SK-N-SH treated with all-trans-retinoic acid at 6 μM for 48 hours (cell line): Measurements from ENCODE around the gene DCLK1.

Source experiments
- ATAC-seq: fragments of 200-7000 bp; cut with Tn5 transposase; 3 replicates; pipeline ENCODE4 v1.9.1; 2020; ENCODE audit warnings: mild to moderate bottlenecking, moderate library complexity
- ARNTL ChIP-seq: fragments of 450-650 bp; formaldehyde crosslinking; IDR thresholded peaks from 2 replicates; pipeline ENCODE4 v1.5.0; 2020; ENCODE audit warnings: low read depth, mild to moderate bottlenecking, moderate library complexity, borderline replicate concordance
- BACH2 ChIP-seq: fragments of 250-450 bp; sonication (Bioruptor Pico); IDR thresholded peaks from 2 replicates; pipeline ENCODE4 v1.9.0; 2021; ENCODE audit warnings: mild to moderate bottlenecking, borderline replicate concordance
- CREB5 ChIP-seq: fragments of 250-450 bp; sonication (Bioruptor Pico); IDR thresholded peaks from 2 replicates; pipeline ENCODE4 v1.5.1; 2020; ENCODE audit warnings: low read depth, mild to moderate bottlenecking, moderate library complexity
- CSDC2 ChIP-seq: fragments of 250-450 bp; sonication (Bioruptor Pico); IDR thresholded peaks from 2 replicates; pipeline ENCODE4 v1.5.0; 2020; ENCODE audit warnings: mild to moderate bottlenecking, moderate library complexity
- CSRNP3 ChIP-seq: fragments of 250-450 bp; sonication (Bioruptor Pico); IDR thresholded peaks from 2 replicates; pipeline ENCODE4 v1.5.1; 2021; ENCODE audit warnings: mild to moderate bottlenecking, moderate library complexity
- ESRRG ChIP-seq: fragments of 250-450 bp; sonication (Bioruptor Pico); IDR thresholded peaks from 2 replicates; pipeline ENCODE4 v1.6.1; 2021; ENCODE audit warnings: mild to moderate bottlenecking
- GLIS3 ChIP-seq: fragments of 250-450 bp; sonication (Bioruptor Pico); IDR thresholded peaks from 2 replicates; pipeline ENCODE4 v1.5.0; 2020; ENCODE audit warnings: mild to moderate bottlenecking, moderate library complexity
- ISL1 ChIP-seq: fragments of 250-450 bp; sonication (Bioruptor Pico); IDR thresholded peaks from 2 replicates; pipeline ENCODE4 v2.1.2; 2022; ENCODE audit warnings: mild to moderate bottlenecking, moderate library complexity
- OSR1 ChIP-seq: fragments of 250-450 bp; sonication (Bioruptor Pico); IDR thresholded peaks from 2 replicates; pipeline ENCODE4 v1.8.0; 2022; ENCODE audit warnings: moderate library complexity, mild to moderate bottlenecking, inconsistent platforms
- PATZ1 ChIP-seq: fragments of 250-450 bp; sonication (Bioruptor Pico); IDR thresholded peaks from 2 replicates; pipeline ENCODE4 v1.8.0; 2020; ENCODE audit warnings: mild to moderate bottlenecking, moderate library complexity, borderline replicate concordance
- POU6F1 ChIP-seq: fragments of 250-450 bp; sonication (Bioruptor Pico); IDR thresholded peaks from 2 replicates; pipeline ENCODE4 v1.8.0; 2021; ENCODE audit warnings: low read depth, mild to moderate bottlenecking, moderate library complexity, borderline replicate concordance
- PPARA ChIP-seq: fragments of 250-450 bp; sonication (Bioruptor Pico); IDR thresholded peaks from 2 replicates; pipeline ENCODE4 v1.5.0; 2020; ENCODE audit warnings: mild to moderate bottlenecking, borderline replicate concordance
- RARB ChIP-seq: fragments of 250-450 bp; sonication (Bioruptor Pico); IDR thresholded peaks from 2 replicates; pipeline ENCODE4 v1.8.0; 2021; ENCODE audit warnings: mild to moderate bottlenecking, moderate library complexity
- SNAI2 ChIP-seq: fragments of 250-450 bp; sonication (Bioruptor Pico); IDR thresholded peaks from 2 replicates; pipeline ENCODE4 v1.5.0; 2020; ENCODE audit warnings: mild to moderate bottlenecking, moderate library complexity
- TCF4 ChIP-seq: fragments of 250-450 bp; sonication (Bioruptor Pico); IDR thresholded peaks from 2 replicates; pipeline ENCODE4 v1.8.0; 2021; ENCODE audit warnings: mild to moderate bottlenecking, moderate library complexity, borderline replicate concordance
- TOX ChIP-seq: fragments of 250-450 bp; sonication (Bioruptor Pico); IDR thresholded peaks from 2 replicates; pipeline ENCODE4 v1.8.0; 2021; ENCODE audit warnings: mild to moderate bottlenecking, moderate library complexity, borderline replicate concordance
- TSHZ2 ChIP-seq: fragments of 250-450 bp; sonication (Bioruptor Pico); IDR thresholded peaks from 2 replicates; pipeline ENCODE4 v1.5.0; 2020; ENCODE audit warnings: mild to moderate bottlenecking, moderate library complexity
- ZC3H10 ChIP-seq: fragments of 250-450 bp; sonication (Bioruptor Pico); IDR thresholded peaks from 2 replicates; pipeline ENCODE4 v1.5.1; 2021; ENCODE audit warnings: mild to moderate bottlenecking, moderate library complexity
- ZFP3 ChIP-seq: fragments of 250-450 bp; sonication (Bioruptor Pico); IDR thresholded peaks from 2 replicates; pipeline ENCODE4 v1.5.0; 2020; ENCODE audit warnings: mild to moderate bottlenecking, moderate library complexity
- ZNF565 ChIP-seq: fragments of 450-650 bp; formaldehyde crosslinking; conservative IDR thresholded peaks from 2 replicates; pipeline ENCODE4 v1.5.0; 2020; ENCODE audit warnings: low read depth, mild to moderate bottlenecking, moderate library complexity
- ZNF70 ChIP-seq: fragments of 450-650 bp; formaldehyde crosslinking; IDR thresholded peaks from 2 replicates; pipeline ENCODE4 v1.5.0; 2020; ENCODE audit warnings: mild to moderate bottlenecking, moderate library complexity
- ZNF8 ChIP-seq: fragments of 450-650 bp; formaldehyde crosslinking; IDR thresholded peaks from 2 replicates; pipeline ENCODE4 v1.5.0; 2020; ENCODE audit warnings: mild to moderate bottlenecking, moderate library complexity

DCLK1 gene

GRCh38 chr13:36057547-36057946, 73.6 kb downstream of the DCLK1 start:
- no peak for TF ChIP-seq ISL1 (CRISPR knock-in tag)
- no peak for TF ChIP-seq ZNF8 (CRISPR knock-in tag)
- no peak for TF ChIP-seq BACH2
- TF ChIP-seq ARNTL (CRISPR knock-in tag), result no peak
- no peak for TF ChIP-seq CREB5
- TF ChIP-seq ESRRG (CRISPR knock-in tag), result no peak
- TF ChIP-seq TCF4 (CRISPR knock-in tag), result no peak
- TF ChIP-seq ZNF70 (CRISPR knock-in tag), result no peak
- no peak for TF ChIP-seq POU6F1
- TF ChIP-seq, all 23 proteins: peak for 0
- ATAC-seq, result no peak

- ATAC-seq, result no peak
- TF ChIP-seq POU6F1 (no peak), ZNF8 (CRISPR knock-in tag) (no peak), PPARA (CRISPR knock-in tag) (no peak), SNAI2 (no peak), ZFP3 (CRISPR knock-in tag) (no peak), ESRRG (CRISPR knock-in tag) (no peak), ISL1 (CRISPR knock-in tag) (no peak), OSR1 (CRISPR knock-in tag) (no peak), CSDC2 (CRISPR knock-in tag) (no peak), TCF4 (CRISPR knock-in tag) (no peak), CREB5 (no peak), ZC3H10 (CRISPR knock-in tag) (no peak), TOX (CRISPR knock-in tag) (no peak), ARNTL (CRISPR knock-in tag) (no peak), BACH2 (no peak), PATZ1 (no peak), RARB (CRISPR knock-in tag) (no peak), ZNF565 (no peak), GLIS3 (no peak)
- TF ChIP-seq, all 23 proteins: peak for 0
Measured at GRCh38 chr13:36057041-36057440, 74.1 kb downstream of the DCLK1 start.

GRCh38 chr13:36055366-36055765, 75.8 kb downstream of the DCLK1 start:
- ATAC-seq, result no peak

More at GRCh38 chr13:36055366-36055765, 75.8 kb downstream of the DCLK1 start:
- TF ChIP-seq CREB5, result no peak
- TF ChIP-seq TCF4 (CRISPR knock-in tag), result no peak
- no peak for TF ChIP-seq BACH2
- no peak for TF ChIP-seq SNAI2
- no peak for TF ChIP-seq GLIS3
- no peak for TF ChIP-seq ZNF70 (CRISPR knock-in tag)
- no peak for TF ChIP-seq ESRRG (CRISPR knock-in tag)
- TF ChIP-seq ARNTL (CRISPR knock-in tag), result no peak
- TF ChIP-seq TSHZ2 (CRISPR knock-in tag), result no peak
- no peak for TF ChIP-seq ZNF8 (CRISPR knock-in tag)
- no peak for TF ChIP-seq ISL1 (CRISPR knock-in tag)
- TF ChIP-seq CSRNP3 (CRISPR knock-in tag), result no peak
- TF ChIP-seq, all 23 proteins: peak for 0
